Endodermal cell (in vitro differentiated cells): ENCODE measurements around the gene SPTB. TPM values are rescaled to one million over a fixed set of nuclear protein-coding genes. Genes with fewer than 3 reads are reported as not detected.
A peak's percentile ranks its signal among the peaks of the same experiment; 100 is the strongest.

Experiments used
- DNase-seq: peaks from one replicate; pipeline ENCODE4 v3.0.0-alpha.2; 2017
- H3K27ac ChIP-seq: 2 replicates; pipeline ENCODE4 v1.5.1; 2013; ENCODE audit warnings: mild to moderate bottlenecking, low read depth, low read length, moderate library complexity
- H3K27me3 ChIP-seq: 2 replicates; pipeline ENCODE4 v1.6.1; 2013; ENCODE audit warnings: mild to moderate bottlenecking, low read length, moderate library complexity; ENCODE audit not compliant: insufficient read depth, control insufficient read depth, poor library complexity, severe bottlenecking
- H3K36me3 ChIP-seq: 2 replicates; pipeline ENCODE4 v1.7.0; 2013; ENCODE audit warnings: mild to moderate bottlenecking, low read length, moderate library complexity; ENCODE audit not compliant: control insufficient read depth, insufficient read depth
- H3K4me1 ChIP-seq: one replicate; pipeline ENCODE4 v1.7.0; 2013; ENCODE audit warnings: low read length; ENCODE audit not compliant: control insufficient read depth, insufficient read depth
- H3K4me3 ChIP-seq: 2 replicates; pipeline ENCODE4 v1.5.1; 2013; ENCODE audit warnings: mild to moderate bottlenecking, low read length, moderate library complexity
- H3K9ac ChIP-seq: 2 replicates; pipeline ENCODE4 v1.6.1; 2013; ENCODE audit warnings: mild to moderate bottlenecking, low read length, moderate library complexity; ENCODE audit not compliant: poor library complexity, severe bottlenecking; ENCODE audit errors: extremely low read depth
- H3K9me3 ChIP-seq: 2 replicates; pipeline ENCODE4 v1.6.1; 2013; ENCODE audit warnings: mild to moderate bottlenecking, low read length, moderate library complexity; ENCODE audit not compliant: control insufficient read depth
- H3K27ac Mint-ChIP-seq: 2 replicates; pipeline ENCODE4 v1.8.0; 2020; ENCODE audit warnings: mixed read lengths
- H3K27me3 Mint-ChIP-seq: 2 replicates; pipeline ENCODE4 v1.8.0; 2021; ENCODE audit warnings: mild to moderate bottlenecking, mixed read lengths; ENCODE audit not compliant: insufficient read depth
- H3K36me3 Mint-ChIP-seq: 2 replicates; pipeline ENCODE4 v1.8.0; 2020; ENCODE audit warnings: low read depth, mixed read lengths
- H3K4me1 Mint-ChIP-seq: 2 replicates; pipeline ENCODE4 v1.8.0; 2020; ENCODE audit warnings: mixed read lengths
- H3K4me3 Mint-ChIP-seq: 2 replicates; pipeline ENCODE4 v1.8.0; 2020; ENCODE audit warnings: mild to moderate bottlenecking, moderate library complexity, mixed read lengths
- H3K9me3 Mint-ChIP-seq: 2 replicates; pipeline ENCODE4 v1.8.0; 2020; ENCODE audit warnings: mild to moderate bottlenecking, mixed read lengths
- CTCF ChIP-seq: fragments of 200-600 bp; sonication (generic); conservative IDR thresholded peaks from 2 replicates; pipeline ENCODE4 v1.5.0; 2021; ENCODE audit warnings: antibody characterized with exemption, mild to moderate bottlenecking
- WGBS, 2 experiments: methylation state at CpG; one replicate each; pipeline versions ENCODE4 v1.1.5 to v1.1.7; 2013; ENCODE audit warnings: missing lambda C conversion rate in 2 of 2, mixed read lengths in 1 of 2; ENCODE audit not compliant: insufficient coverage in 1 of 2, insufficient read length in 1 of 2; 5-methylcytosine and 5-hydroxymethylcytosine counted together
- total RNA-seq, 2 donors: library from RNA; stranded (reverse); fragmentation: NEBNext Ultra II Directional in 1 of 2; extraction: Animal tissue kit (Norgen Biotek cat#: 25700) in 1 of 2; gene quantifications; 2 replicates in 1 of 2; 3 replicates in 1 of 2; pipeline ENCODE4 v1.2.1, GENCODE V29; 2021

SPTB gene
- total RNA-seq, 2 donors from 2014 or later = 0.77 to 1.4 TPM

- no peak overlapping the region for H3K27ac ChIP-seq
- H3K4me3 ChIP-seq = no peak overlapping the region
- Mint-ChIP-seq H3K27ac (no peak overlapping the region), H3K4me3 (no peak overlapping the region), H3K36me3 (peaks cover 16% of the 10 kb centered on the region), H3K4me1 (peaks cover 14% of the 10 kb centered on the region), H3K9me3 (no peaks in the 10 kb centered on the region), H3K27me3 (no peaks in the 10 kb centered on the region)
- 73% methylated on average over 2 of the region's 2 CpGs for WGBS, 2 experiments
- peaks cover 10% of the 10 kb centered on the region for H3K4me1 ChIP-seq
- peaks cover 11% of the 10 kb centered on the region for H3K36me3 ChIP-seq
- H3K9me3 ChIP-seq = no peaks in the 10 kb centered on the region
- no peak for DNase-seq
- no peak for TF ChIP-seq CTCF
- no peaks in the 10 kb centered on the region for H3K27me3 ChIP-seq
- H3K9ac ChIP-seq = no peak overlapping the region
Observed at GRCh38 chr14:64920465-64920864, 40.8 kb upstream of the SPTB start.

DNA sequence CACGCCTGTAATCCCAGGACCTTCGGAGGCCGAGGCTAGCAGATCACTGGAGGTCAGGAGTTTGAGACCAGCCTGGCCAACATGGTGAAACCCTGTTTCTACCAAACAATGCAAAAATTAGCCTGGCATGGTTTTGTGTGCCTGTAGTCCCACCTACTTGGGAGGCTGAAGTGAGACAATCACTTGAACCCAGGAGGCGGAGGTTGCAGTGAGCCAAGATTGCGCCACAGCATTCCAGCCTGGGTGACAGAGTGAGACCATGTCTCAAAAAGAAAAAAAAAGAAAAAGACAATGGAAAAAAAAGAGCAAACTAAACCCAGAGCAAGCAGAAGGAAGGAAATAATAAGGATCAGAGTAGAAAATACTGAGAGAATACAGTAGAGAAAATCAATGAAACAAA lies 39.9 kb upstream of the SPTB start:
- TF ChIP-seq CTCF = no peak
- Histone ChIP-seq H3K9me3 (no peaks in the 10 kb centered on the region), H3K27me3 (no peaks in the 10 kb centered on the region), H3K9ac (no peak overlapping the region), H3K4me1 (peaks cover 7% of the 10 kb centered on the region), H3K27ac (no peak overlapping the region), H3K4me3 (no peak overlapping the region), H3K36me3 (peaks cover 9% of the 10 kb centered on the region)
- WGBS, 2 experiments = 70 to 83% methylated on average over 5 of the region's 5 CpGs
- DNase-seq = no peak
- Mint-ChIP-seq H3K4me1 (peaks cover 17% of the 10 kb centered on the region), H3K4me3 (no peak overlapping the region), H3K36me3 (peaks cover 16% of the 10 kb centered on the region), H3K27me3 (no peaks in the 10 kb centered on the region), H3K27ac (peak overlapping the region; percentile 5), H3K9me3 (no peaks in the 10 kb centered on the region)

DNA sequence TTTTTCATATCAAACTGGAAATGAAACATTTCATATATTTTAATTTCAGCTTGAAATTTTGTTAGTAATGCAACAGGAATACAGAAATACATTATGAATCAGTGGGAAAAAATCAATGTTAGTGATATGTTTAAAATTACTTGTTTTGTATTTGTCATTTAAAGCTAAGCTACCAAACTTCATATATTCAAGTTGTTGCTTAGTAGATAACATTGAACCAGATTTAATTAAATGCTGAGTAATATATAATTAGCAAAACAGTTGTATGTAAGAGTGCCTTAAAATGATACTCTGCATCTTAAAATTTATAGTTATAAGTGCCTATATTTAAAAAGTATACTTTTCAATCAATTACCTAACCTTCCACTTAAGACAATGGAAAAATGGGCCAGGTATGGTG lies 39.5 kb upstream of the SPTB start:
- no peaks in the 10 kb centered on the region for H3K27me3 ChIP-seq
- no peak for DNase-seq
- no peaks in the 10 kb centered on the region for H3K9me3 ChIP-seq
- H3K4me3 ChIP-seq = no peak overlapping the region
- Mint-ChIP-seq H3K9me3 (no peaks in the 10 kb centered on the region), H3K27me3 (no peaks in the 10 kb centered on the region), H3K36me3 (peaks cover 16% of the 10 kb centered on the region), H3K4me1 (peaks cover 14% of the 10 kb centered on the region), H3K4me3 (no peak overlapping the region), H3K27ac (peak overlapping the region; percentile 5)
- no peak overlapping the region for H3K27ac ChIP-seq
- no peak overlapping the region for H3K9ac ChIP-seq
- TF ChIP-seq CTCF = no peak
- H3K4me1 ChIP-seq = peaks cover 3% of the 10 kb centered on the region
- peaks cover 5% of the 10 kb centered on the region for H3K36me3 ChIP-seq
